ENCODE data around the gene WDR89. TPM values are rescaled to one million over a fixed set of nuclear protein-coding genes. Genes with fewer than 3 reads are reported as not detected.
"Not testable (repeated sequence)": the region's sequence is repeated elsewhere in the genome, so short reads cannot be mapped to it uniquely, and the experiment has no call there.

The WDR89 gene
- total RNA-seq, 2 donors from 2014 or later: 18.1 to 23.5 TPM

GRCh38 chr14:63605041-63605532, 36.6 kb downstream of the WDR89 start:
- no peak for ATAC-seq (replicated peaks in 1 of 2)
- H3K27me3 Mint-ChIP-seq (ENCODE audit: low read depth): no peaks in the 10 kb centered on the region
- no peak for DNase-seq
- H3K4me1 Mint-ChIP-seq (ENCODE audit: low read depth): no peaks in the 10 kb centered on the region
- H3K4me3 Mint-ChIP-seq: no peak overlapping the region
- H3K27ac Mint-ChIP-seq: no peak overlapping the region
- H3K9me3 Mint-ChIP-seq: no peaks in the 10 kb centered on the region
- H3K36me3 Mint-ChIP-seq (ENCODE audit: insufficient read depth in 2 of 2): peaks cover 5 to 17% of the 10 kb centered on the region in 2 donors

GRCh38 chr14:63604626-63605025, 37.0 kb downstream of the WDR89 start:
- Mint-ChIP-seq H3K27ac (peak overlapping the region; percentile 86), H3K9me3 (no peaks in the 10 kb centered on the region), H3K27me3 (ENCODE audit: low read depth) (no peaks in the 10 kb centered on the region), H3K4me3 (no peak overlapping the region), H3K36me3 (ENCODE audit: insufficient read depth in 2 of 2) (peaks cover 6 to 18% of the 10 kb centered on the region in 2 donors), H3K4me1 (ENCODE audit: low read depth) (no peaks in the 10 kb centered on the region)
- ATAC-seq (replicated peaks in 1 of 2) (no peak), DNase-seq (no peak)

- ATAC-seq (replicated peaks in 1 of 2) (no peak), DNase-seq (no peak)
- Mint-ChIP-seq H3K27me3 (ENCODE audit: low read depth) (no peaks in the 10 kb centered on the region), H3K36me3 (ENCODE audit: insufficient read depth in 2 of 2) (peaks cover 10 to 27% of the 10 kb centered on the region in 2 donors), H3K9me3 (peaks cover 0 to 3% of the 10 kb centered on the region in 2 donors), H3K27ac (no peak overlapping the region), H3K4me1 (ENCODE audit: low read depth) (no peaks in the 10 kb centered on the region), H3K4me3 (no peak overlapping the region)
These were observed 37.9 kb downstream of the WDR89 start for GRCh38 chr14:63603749-63604277.

GRCh38 chr14:63598807-63599206, 42.9 kb downstream of the WDR89 start:
- DNase-seq: no peak
- Mint-ChIP-seq H3K27ac (no peak overlapping the region), H3K4me1 (ENCODE audit: low read depth) (no peaks in the 10 kb centered on the region), H3K9me3 (peaks cover 8 to 15% of the 10 kb centered on the region in 2 donors), H3K4me3 (no peak overlapping the region), H3K27me3 (ENCODE audit: low read depth) (no peaks in the 10 kb centered on the region), H3K36me3 (ENCODE audit: insufficient read depth in 2 of 2) (peaks cover 32 to 57% of the 10 kb centered on the region in 2 donors)
- no peak for ATAC-seq (replicated peaks in 1 of 2)

- ATAC-seq (replicated peaks in 1 of 2): no peak
- Mint-ChIP-seq H3K9me3 (peaks cover 9 to 15% of the 10 kb centered on the region in 2 donors), H3K27me3 (ENCODE audit: low read depth) (no peaks in the 10 kb centered on the region), H3K36me3 (ENCODE audit: insufficient read depth in 2 of 2) (peaks cover 29 to 53% of the 10 kb centered on the region in 2 donors), H3K4me1 (ENCODE audit: low read depth) (no peaks in the 10 kb centered on the region), H3K27ac (no peak overlapping the region), H3K4me3 (no peak overlapping the region)
- DNase-seq: no peak
These were observed 44.5 kb downstream of the WDR89 start for GRCh38 chr14:63596998-63597658.

GRCh38 chr14:63594455-63595372, 47.0 kb downstream of the WDR89 start:
- no peaks in the 10 kb centered on the region for H3K27me3 Mint-ChIP-seq (ENCODE audit: low read depth)
- H3K4me3 Mint-ChIP-seq: no peak overlapping the region
- DNase-seq: no peak
- no peak overlapping the region for H3K27ac Mint-ChIP-seq
- no peak for ATAC-seq (replicated peaks in 1 of 2)
- no peaks in the 10 kb centered on the region for H3K4me1 Mint-ChIP-seq (ENCODE audit: low read depth)
- H3K36me3 Mint-ChIP-seq (ENCODE audit: insufficient read depth in 2 of 2): peaks cover 27 to 48% of the 10 kb centered on the region in 2 donors
- peaks cover 12 to 15% of the 10 kb centered on the region in 2 donors for H3K9me3 Mint-ChIP-seq

- not testable (repeated sequence) for H3K4me3 Mint-ChIP-seq; H3K27me3 Mint-ChIP-seq (ENCODE audit: low read depth); ATAC-seq (replicated peaks in 1 of 2); H3K9me3 Mint-ChIP-seq; H3K27ac Mint-ChIP-seq; H3K4me1 Mint-ChIP-seq (ENCODE audit: low read depth); DNase-seq; H3K36me3 Mint-ChIP-seq (ENCODE audit: insufficient read depth in 2 of 2)
These were observed 58.6 kb downstream of the WDR89 start for GRCh38 chr14:63583046-63583445.

GRCh38 chr14:63581491-63581890, 60.2 kb downstream of the WDR89 start:
- H3K36me3 Mint-ChIP-seq (ENCODE audit: insufficient read depth in 2 of 2): no peaks in the 10 kb centered on the region
- no peak overlapping the region for H3K4me3 Mint-ChIP-seq
- ATAC-seq (replicated peaks in 1 of 2): no peak

GRCh38 chr14:63578300-63578699, 63.4 kb downstream of the WDR89 start:
- Mint-ChIP-seq H3K27me3 (ENCODE audit: low read depth) (no peaks in the 10 kb centered on the region), H3K36me3 (ENCODE audit: insufficient read depth in 2 of 2) (no peaks in the 10 kb centered on the region), H3K4me1 (ENCODE audit: low read depth) (no peaks in the 10 kb centered on the region), H3K4me3 (no peak overlapping the region), H3K9me3 (no peaks in the 10 kb centered on the region), H3K27ac (no peak overlapping the region)
- ATAC-seq (replicated peaks in 1 of 2) (no peak), DNase-seq (no peak)

More at GRCh38 chr14:63581491-63581890, 60.2 kb downstream of the WDR89 start:
- no peak for DNase-seq
- Mint-ChIP-seq H3K9me3 (no peaks in the 10 kb centered on the region), H3K4me1 (ENCODE audit: low read depth) (no peaks in the 10 kb centered on the region), H3K27ac (no peak overlapping the region), H3K27me3 (ENCODE audit: low read depth) (no peaks in the 10 kb centered on the region)

GRCh38 chr14:63573581-63573980, 68.1 kb downstream of the WDR89 start:
- Mint-ChIP-seq H3K4me3 (no peak overlapping the region), H3K4me1 (ENCODE audit: low read depth) (no peaks in the 10 kb centered on the region), H3K27me3 (ENCODE audit: low read depth) (no peaks in the 10 kb centered on the region), H3K27ac (no peak overlapping the region), H3K9me3 (no peaks in the 10 kb centered on the region), H3K36me3 (ENCODE audit: insufficient read depth in 2 of 2) (no peaks in the 10 kb centered on the region)
- DNase-seq: no peak
- ATAC-seq (replicated peaks in 1 of 2): no peak

GRCh38 chr14:63565448-63565847, 76.2 kb downstream of the WDR89 start:
- no peaks in the 10 kb centered on the region for H3K27me3 Mint-ChIP-seq (ENCODE audit: low read depth)
- DNase-seq (no peak), ATAC-seq (replicated peaks in 1 of 2) (no peak)
- no peaks in the 10 kb centered on the region for H3K36me3 Mint-ChIP-seq (ENCODE audit: insufficient read depth in 2 of 2)
- H3K9me3 Mint-ChIP-seq: no peaks in the 10 kb centered on the region
- no peaks in the 10 kb centered on the region for H3K4me1 Mint-ChIP-seq (ENCODE audit: low read depth)
- no peak overlapping the region for H3K27ac Mint-ChIP-seq
- no peak overlapping the region for H3K4me3 Mint-ChIP-seq

- ATAC-seq (replicated peaks in 1 of 2) (no peak), DNase-seq (no peak)
- Mint-ChIP-seq H3K27me3 (ENCODE audit: low read depth) (no peaks in the 10 kb centered on the region), H3K36me3 (ENCODE audit: insufficient read depth in 2 of 2) (no peaks in the 10 kb centered on the region), H3K9me3 (no peaks in the 10 kb centered on the region), H3K27ac (no peak overlapping the region), H3K4me1 (ENCODE audit: low read depth) (no peaks in the 10 kb centered on the region), H3K4me3 (no peak overlapping the region)
These were observed 77.4 kb downstream of the WDR89 start for GRCh38 chr14:63564318-63564717.

- H3K4me1 Mint-ChIP-seq (ENCODE audit: low read depth): no peaks in the 10 kb centered on the region
- no peak overlapping the region for H3K27ac Mint-ChIP-seq
- no peaks in the 10 kb centered on the region for H3K36me3 Mint-ChIP-seq (ENCODE audit: insufficient read depth in 2 of 2)
- no peak overlapping the region for H3K4me3 Mint-ChIP-seq
- ATAC-seq (replicated peaks in 1 of 2) (no peak), DNase-seq (no peak)
- no peaks in the 10 kb centered on the region for H3K27me3 Mint-ChIP-seq (ENCODE audit: low read depth)
- no peaks in the 10 kb centered on the region for H3K9me3 Mint-ChIP-seq
These were observed 78.2 kb downstream of the WDR89 start for GRCh38 chr14:63563370-63564026.
